ENCODE measurements around the gene LRRC3.

GRCh38 chr21:44485796-44486195, 30.5 kb downstream of the LRRC3 start:
- TF ChIP-seq CTCF (IDR thresholded peaks at IDR 0.05; ENCODE audit: low read depth, low read length, missing input control) = no peak
- no peak for TF ChIP-seq SP1 (IDR thresholded peaks at IDR 0.05)
- no peak for TF ChIP-seq RXRA (IDR thresholded peaks at IDR 0.05)
- no peak for TF ChIP-seq TAF1 (conservative IDR thresholded peaks at IDR 0.05)
- TF ChIP-seq ZBTB33 (IDR thresholded peaks at IDR 0.05) = no peak
- TF ChIP-seq RAD21 (IDR thresholded peaks at IDR 0.05) = no peak
- TF ChIP-seq MAX (IDR thresholded peaks at IDR 0.05) = no peak
- TF ChIP-seq NR2F2 (IDR thresholded peaks at IDR 0.05) = no peak
